ENCODE results near the gene DDHD1. TPM values are rescaled to one million over a fixed set of nuclear protein-coding genes. Genes with fewer than 3 reads are reported as not detected.

DDHD1 gene
- polyA plus RNA-seq, 2 of the 4 experiments (the other 2 are of a cell fraction), result 6.2 to 12.3 TPM

GRCh38 chr14:53093206-53093605 is 59.9 kb downstream of the DDHD1 start:
- ChIA-PET POLR2A (no interaction called here), CTCF (interaction anchor here (2.1 kb wide), 1 partner anchor 10 kb away, joined by 6 read pairs; no protein-coding TSS in a partner anchor)
- WGBS (ENCODE audit: missing lambda C conversion rate), result 86% methylated on average over 1 of the region's 1 CpG
- DNase-seq (ENCODE audit: low read depth in 1 of 2, low spot score in 1 of 2), result no peak
- no peak overlapping the region for H3K27ac ChIP-seq
- H3K4me2 ChIP-seq, result no peak overlapping the region
- no peak overlapping the region for H3K4me3 ChIP-seq
- no peak for ATAC-seq
- TF ChIP-seq USF2 (IDR thresholded peaks at IDR 0.05) (no peak), EHMT2 (IDR thresholded peaks at IDR 0.05; ENCODE audit: low read depth) (no peak), NR3C1 (IDR thresholded peaks at IDR 0.05) (no peak), JUN (IDR thresholded peaks at IDR 0.05) (no peak), HMGXB4 (CRISPR knock-in tag; IDR thresholded peaks at IDR 0.05; ENCODE audit: borderline replicate concordance) (no peak), MAFK (IDR thresholded peaks at IDR 0.05; ENCODE audit: partially characterized antibody) (no peak), POLR2AphosphoS2 (conservative IDR thresholded peaks at IDR 0.05; ENCODE audit: low read length) (no peak), BHLHE40 (IDR thresholded peaks at IDR 0.05; ENCODE audit: low read depth, low read length) (no peak), ZSCAN20 (CRISPR knock-in tag; IDR thresholded peaks at IDR 0.05) (no peak), MYC (IDR thresholded peaks at IDR 0.05; ENCODE audit: borderline replicate concordance, low read length) (no peak), RARB (CRISPR knock-in tag; IDR thresholded peaks at IDR 0.05) (no peak), NFE2L2 (conservative IDR thresholded peaks at IDR 0.05; ENCODE audit: low read length) (no peak), MAZ (IDR thresholded peaks at IDR 0.05; ENCODE audit: borderline replicate concordance, low read depth, low read length) (no peak)
- H3K9me3 ChIP-seq, result no peaks in the 10 kb centered on the region
- no peak for FAIRE-seq
- H3K4me1 ChIP-seq, result no peaks in the 10 kb centered on the region

GRCh38 chr14:53090853-53091252 is 62.3 kb downstream of the DDHD1 start:
- 92% methylated on average over 2 of the region's 2 CpGs for WGBS (ENCODE audit: missing lambda C conversion rate)
- ATAC-seq (no peak), DNase-seq (ENCODE audit: low read depth in 1 of 2, low spot score in 1 of 2) (no peak), FAIRE-seq (no peak)
- TF ChIP-seq KDM1A (IDR thresholded peaks at IDR 0.05; ENCODE audit: low read depth), result no peak
- TF ChIP-seq NFE2L2 (conservative IDR thresholded peaks at IDR 0.05; ENCODE audit: low read length), result no peak
- no peak for TF ChIP-seq PHF8 (IDR thresholded peaks at IDR 0.05; ENCODE audit: borderline replicate concordance, low read depth)
- no peak for TF ChIP-seq ATOH8 (CRISPR knock-in tag; IDR thresholded peaks at IDR 0.05; ENCODE audit: low read depth)
- TF ChIP-seq GATA3 (IDR thresholded peaks at IDR 0.05; ENCODE audit: borderline replicate concordance), result no peak
- no peak for TF ChIP-seq REST (IDR thresholded peaks at IDR 0.05)
- TF ChIP-seq HOXA7 (CRISPR knock-in tag; IDR thresholded peaks at IDR 0.05), result no peak
- no peak for TF ChIP-seq RCOR1 (IDR thresholded peaks at IDR 0.05; ENCODE audit: low read depth, low read length)
- no peak for TF ChIP-seq HMGXB4 (CRISPR knock-in tag; IDR thresholded peaks at IDR 0.05; ENCODE audit: borderline replicate concordance)
- no peak for TF ChIP-seq EP300 (IDR thresholded peaks at IDR 0.05)
- TF ChIP-seq NPAS2 (CRISPR knock-in tag; IDR thresholded peaks at IDR 0.05; ENCODE audit: borderline replicate concordance), result no peak
- TF ChIP-seq JUNB (IDR thresholded peaks at IDR 0.05), result no peak
- TF ChIP-seq CEBPB (IDR thresholded peaks at IDR 0.05), result no peak
- no peak for TF ChIP-seq ELK1 (IDR thresholded peaks at IDR 0.05; ENCODE audit: low read depth, low read length)
- no peak for TF ChIP-seq E2F6 (IDR thresholded peaks at IDR 0.05; ENCODE audit: borderline replicate concordance, low read depth)
- no peak for TF ChIP-seq ZFP36 (IDR thresholded peaks at IDR 0.05; ENCODE audit: borderline replicate concordance, partially characterized antibody)
- no peak for TF ChIP-seq POLR2A (IDR thresholded peaks at IDR 0.05; ENCODE audit: low read length)
- no peaks in the 10 kb centered on the region for H3K9me3 ChIP-seq
- H3K4me3 ChIP-seq, result no peak overlapping the region
- ChIA-PET CTCF (no interaction called here), POLR2A (no interaction called here)
- H3K27ac ChIP-seq, result no peak overlapping the region
- H3K4me1 ChIP-seq, result no peaks in the 10 kb centered on the region
- no peak overlapping the region for H3K4me2 ChIP-seq

All from A549 (cell line).